NT2/D1 (cell line): ENCODE results near the gene PPARA.

Source experiments
- DNase-seq: peaks from one replicate; pipeline ENCODE4 v3.0.0-alpha.2; 2011; ENCODE audit warnings: low read depth, low spot score
- H3K27me3 ChIP-seq: 2 replicates; pipeline ENCODE4 v1.6.0; 2011; ENCODE audit warnings: mild to moderate bottlenecking; ENCODE audit not compliant: insufficient read length, insufficient read depth
- H3K36me3 ChIP-seq: 2 replicates; pipeline ENCODE4 v1.6.1; 2011; ENCODE audit warnings: mild to moderate bottlenecking, low read length, mixed read lengths; ENCODE audit not compliant: insufficient read depth, insufficient read length
- H3K4me1 ChIP-seq: 2 replicates; pipeline ENCODE4 v1.5.1; 2011; ENCODE audit not compliant: insufficient read depth, insufficient read length
- H3K4me3 ChIP-seq: 2 replicates; pipeline ENCODE4 v1.5.1; 2011; ENCODE audit warnings: low read depth; ENCODE audit not compliant: insufficient read length
- H3K9ac ChIP-seq: 2 replicates; pipeline ENCODE4 v1.6.0; 2011; ENCODE audit warnings: low read depth; ENCODE audit not compliant: insufficient read length
- H3K9me3 ChIP-seq: 2 replicates; pipeline ENCODE4 v1.5.1; 2011; ENCODE audit warnings: mild to moderate bottlenecking, low read length; ENCODE audit not compliant: insufficient read depth
- SUZ12 ChIP-seq: IDR thresholded peaks from 2 replicates; pipeline ENCODE4 v1.6.1; 2011; ENCODE audit not compliant: insufficient read length, insufficient read depth; ENCODE audit errors: extremely low read depth
- YY1 ChIP-seq: IDR thresholded peaks from 2 replicates; pipeline ENCODE4 v1.6.1; 2011; ENCODE audit not compliant: insufficient read length, insufficient read depth
- ZNF274 ChIP-seq: IDR thresholded peaks from 2 replicates; pipeline ENCODE4 v1.6.1; 2011; ENCODE audit warnings: mild to moderate bottlenecking, low read depth, low read length

PPARA gene

GRCh38 chr22:46224898-46225290 is 74.6 kb downstream of the PPARA start:
- Histone ChIP-seq H3K27me3 (no peaks in the 10 kb centered on the region), H3K9me3 (no peaks in the 10 kb centered on the region), H3K4me1 (peaks cover 5% of the 10 kb centered on the region), H3K4me3 (no peak overlapping the region), H3K9ac (no peak overlapping the region), H3K36me3 (no peaks in the 10 kb centered on the region)
- TF ChIP-seq SUZ12, result no peak
- TF ChIP-seq ZNF274, result no peak
- TF ChIP-seq YY1, result no peak
- no peak for DNase-seq

- no peaks in the 10 kb centered on the region for H3K9me3 ChIP-seq
- H3K9ac ChIP-seq, result no peak overlapping the region
- peaks cover 5% of the 10 kb centered on the region for H3K4me1 ChIP-seq
- no peak for DNase-seq
- no peaks in the 10 kb centered on the region for H3K27me3 ChIP-seq
- no peak for TF ChIP-seq YY1
- TF ChIP-seq ZNF274, result no peak
- TF ChIP-seq SUZ12, result no peak
- no peak overlapping the region for H3K4me3 ChIP-seq
- H3K36me3 ChIP-seq, result no peaks in the 10 kb centered on the region
Measured at GRCh38 chr22:46225631-46226030, 75.3 kb downstream of the PPARA start.

GRCh38 chr22:46226577-46226976 is 76.3 kb downstream of the PPARA start:
- Histone ChIP-seq H3K9me3 (no peaks in the 10 kb centered on the region), H3K4me1 (peaks cover 5% of the 10 kb centered on the region), H3K36me3 (no peaks in the 10 kb centered on the region), H3K27me3 (no peaks in the 10 kb centered on the region), H3K4me3 (no peak overlapping the region), H3K9ac (no peak overlapping the region)
- no peak for DNase-seq
- no peak for TF ChIP-seq SUZ12
- no peak for TF ChIP-seq YY1
- TF ChIP-seq ZNF274, result no peak

- Histone ChIP-seq H3K4me1 (peaks cover 6% of the 10 kb centered on the region), H3K27me3 (no peaks in the 10 kb centered on the region), H3K4me3 (no peak overlapping the region), H3K9ac (no peak overlapping the region), H3K36me3 (no peaks in the 10 kb centered on the region), H3K9me3 (no peaks in the 10 kb centered on the region)
- DNase-seq, result no peak
- TF ChIP-seq YY1 (no peak), SUZ12 (no peak), ZNF274 (no peak)
Measured at GRCh38 chr22:46229701-46230100, 79.4 kb downstream of the PPARA start.

- Histone ChIP-seq H3K36me3 (no peaks in the 10 kb centered on the region), H3K9me3 (no peaks in the 10 kb centered on the region), H3K27me3 (no peaks in the 10 kb centered on the region), H3K4me3 (no peak overlapping the region), H3K9ac (no peak overlapping the region), H3K4me1 (peaks cover 4% of the 10 kb centered on the region)
- TF ChIP-seq YY1, result no peak
- TF ChIP-seq ZNF274, result no peak
- TF ChIP-seq SUZ12, result no peak
- no peak for DNase-seq
Measured at GRCh38 chr22:46230262-46230901, 80.1 kb downstream of the PPARA start.

GRCh38 chr22:46233231-46233630 is 82.9 kb downstream of the PPARA start:
- Histone ChIP-seq H3K9ac (no peak overlapping the region), H3K4me3 (no peak overlapping the region), H3K36me3 (no peaks in the 10 kb centered on the region), H3K9me3 (peaks cover 11% of the 10 kb centered on the region; the same call in 1 of the 2 replicates), H3K4me1 (peaks cover 2% of the 10 kb centered on the region), H3K27me3 (no peaks in the 10 kb centered on the region)
- no peak for DNase-seq
- TF ChIP-seq SUZ12, result no peak
- no peak for TF ChIP-seq YY1
- TF ChIP-seq ZNF274, result no peak

GRCh38 chr22:46234969-46235368 is 84.6 kb downstream of the PPARA start:
- Histone ChIP-seq H3K36me3 (no peaks in the 10 kb centered on the region), H3K9ac (no peak overlapping the region), H3K27me3 (no peaks in the 10 kb centered on the region), H3K9me3 (peaks cover 16% of the 10 kb centered on the region; the same call in 1 of the 2 replicates), H3K4me3 (no peak overlapping the region), H3K4me1 (peaks cover 2% of the 10 kb centered on the region)
- TF ChIP-seq SUZ12, result no peak
- no peak for TF ChIP-seq ZNF274
- TF ChIP-seq YY1, result no peak
- DNase-seq, result no peak
